Stimulated activated CD8-positive, alpha-beta memory T cell treated with anti-CD3 and anti-CD28 coated beads, Interleukin-4, amount 100 ng/mL, for 24 hours (primary cell): ENCODE data around the gene CSTB.

ENCODE experiments used
- DNase-seq: peaks from one replicate; pipeline ENCODE4 v3.0.0-alpha.2; 2020; ENCODE audit warnings: low read depth

The CSTB gene

DNA sequence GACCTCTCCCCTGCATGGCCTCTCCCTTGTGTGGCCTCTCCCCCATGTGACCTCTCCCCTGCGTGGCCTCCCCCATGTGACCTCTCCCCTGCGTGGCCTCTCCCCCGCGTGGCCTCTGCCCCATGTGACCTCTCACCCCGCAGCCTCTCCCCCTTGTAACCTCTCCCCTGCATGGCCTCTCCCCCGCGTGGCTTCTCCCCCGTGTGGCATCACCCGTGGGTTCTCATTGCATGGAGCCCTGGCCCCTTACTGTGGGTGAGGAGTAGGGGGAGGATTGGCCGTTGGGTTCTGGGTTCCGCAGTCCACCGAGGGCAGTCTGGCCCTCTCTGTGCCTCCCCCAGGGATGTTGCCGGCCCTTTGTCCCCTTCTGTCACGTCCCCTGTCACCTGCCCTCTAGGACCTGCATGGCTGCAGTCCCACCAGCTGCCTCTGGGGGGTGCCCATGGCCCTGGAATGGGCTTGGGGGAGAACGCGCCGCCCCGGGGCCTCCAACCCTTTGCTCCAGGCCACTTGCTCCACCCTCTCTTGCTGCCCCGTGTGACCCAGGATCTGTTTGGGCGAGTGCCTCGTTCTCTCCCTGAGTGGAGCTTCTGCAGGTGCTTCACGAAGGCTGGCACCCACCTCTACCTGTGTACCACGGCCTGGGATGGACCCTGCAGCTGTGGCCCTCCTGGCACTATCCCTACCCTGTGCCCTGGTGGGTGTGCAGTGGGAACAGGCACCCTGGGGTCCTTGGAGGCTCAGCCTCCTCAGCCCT is 34.6 kb upstream of the CSTB start:
- DNase-seq = peak; percentile 88

- no peak for DNase-seq
These were observed 33.9 kb upstream of the CSTB start for GRCh38 chr21:43809853-43810504.

- DNase-seq = no peak
These were observed 33.3 kb upstream of the CSTB start for GRCh38 chr21:43809346-43809799.

DNA sequence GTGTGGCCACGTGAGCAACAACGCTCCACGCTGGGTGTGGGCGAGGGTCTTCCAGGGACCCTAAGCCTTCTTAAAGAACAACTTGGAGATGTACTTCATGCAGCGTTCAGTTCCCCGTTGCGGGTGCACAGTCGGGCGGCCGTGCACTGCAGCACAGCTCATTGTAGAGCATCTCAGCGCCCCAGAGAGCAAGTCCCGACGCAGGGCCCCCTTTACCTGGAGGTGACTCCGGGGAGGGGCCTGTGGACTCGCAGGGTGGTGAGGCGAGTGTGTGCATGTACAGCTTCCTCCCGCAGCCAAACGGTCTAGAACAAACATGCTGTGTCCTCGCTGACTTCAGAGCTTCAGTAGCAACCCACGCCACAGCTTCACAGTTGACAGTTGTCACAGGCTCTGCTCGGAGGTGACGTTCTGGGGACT is 32.7 kb upstream of the CSTB start:
- no peak for DNase-seq

- DNase-seq = no peak
These were observed 32.3 kb upstream of the CSTB start for GRCh38 chr21:43808367-43808766.

GRCh38 chr21:43806017-43806710 is 30.1 kb upstream of the CSTB start:
- no peak for DNase-seq

GRCh38 chr21:43805275-43805800 is 29.2 kb upstream of the CSTB start:
- DNase-seq = no peak

- DNase-seq = no peak
These were observed 27.6 kb upstream of the CSTB start for GRCh38 chr21:43803558-43804300.

DNA sequence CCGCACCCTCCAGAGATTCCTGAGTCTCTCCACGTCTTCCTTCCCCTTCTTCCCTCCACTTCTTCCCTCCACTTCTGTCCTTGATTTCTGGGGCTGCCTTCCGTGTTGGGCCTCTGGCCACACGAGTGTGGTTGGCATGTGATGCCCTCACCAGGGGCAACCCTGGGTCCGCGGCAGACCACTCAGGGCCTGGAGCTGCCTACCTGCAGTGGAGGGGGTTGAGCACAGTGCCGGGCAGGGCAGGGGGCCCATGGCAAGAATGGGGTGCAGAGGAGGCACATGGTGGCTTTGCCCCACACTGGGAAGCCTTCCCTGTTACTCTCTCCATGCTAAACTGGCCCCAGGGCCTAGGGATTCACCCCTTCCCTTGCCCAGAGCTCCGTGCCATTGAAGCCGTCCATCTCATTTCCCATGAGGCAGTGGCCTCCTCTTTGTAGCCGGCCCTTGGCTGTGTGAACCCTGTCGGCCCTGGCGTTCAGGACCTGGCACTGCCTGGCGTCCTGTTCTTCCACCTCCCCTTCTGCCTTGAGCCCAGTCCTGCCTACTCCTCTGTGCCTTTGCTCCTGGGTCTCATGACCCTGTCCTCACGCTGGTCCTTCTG is 26.7 kb upstream of the CSTB start:
- no peak for DNase-seq

GRCh38 chr21:43801006-43801783 is 25.1 kb upstream of the CSTB start:
- DNase-seq = no peak

DNA sequence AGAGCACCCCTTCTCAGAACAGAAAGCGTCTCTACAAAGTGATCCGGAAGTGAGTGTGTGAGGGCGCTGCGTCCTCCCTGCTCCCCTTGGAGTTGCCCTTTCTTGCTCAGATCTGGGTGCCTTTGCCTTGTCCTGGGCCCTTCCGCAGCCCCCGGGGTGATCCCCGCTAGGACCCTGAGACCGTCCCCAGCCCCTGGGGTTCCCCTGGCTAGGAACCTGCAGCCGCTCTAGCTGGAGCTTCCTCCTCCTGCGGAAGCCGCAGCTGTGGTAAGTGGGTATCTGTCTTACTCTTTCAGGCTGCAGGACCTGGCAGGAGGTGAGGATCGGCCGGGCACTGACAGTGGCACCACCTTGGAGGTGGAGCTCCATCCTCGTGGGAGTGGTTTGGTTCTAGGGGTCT is 24.5 kb upstream of the CSTB start:
- no peak for DNase-seq

- DNase-seq = no peak
These were observed 24.0 kb upstream of the CSTB start for GRCh38 chr21:43800124-43800523.

GRCh38 chr21:43799301-43799840 is 23.3 kb upstream of the CSTB start:
- DNase-seq = no peak

GRCh38 chr21:43797925-43798715 is 22.0 kb upstream of the CSTB start:
- no peak for DNase-seq

GRCh38 chr21:43797415-43797814 is 21.3 kb upstream of the CSTB start:
- no peak for DNase-seq

GRCh38 chr21:43794857-43795256 is 18.7 kb upstream of the CSTB start:
- no peak for DNase-seq

GRCh38 chr21:43794311-43794710 is 18.2 kb upstream of the CSTB start:
- no peak for DNase-seq

DNA sequence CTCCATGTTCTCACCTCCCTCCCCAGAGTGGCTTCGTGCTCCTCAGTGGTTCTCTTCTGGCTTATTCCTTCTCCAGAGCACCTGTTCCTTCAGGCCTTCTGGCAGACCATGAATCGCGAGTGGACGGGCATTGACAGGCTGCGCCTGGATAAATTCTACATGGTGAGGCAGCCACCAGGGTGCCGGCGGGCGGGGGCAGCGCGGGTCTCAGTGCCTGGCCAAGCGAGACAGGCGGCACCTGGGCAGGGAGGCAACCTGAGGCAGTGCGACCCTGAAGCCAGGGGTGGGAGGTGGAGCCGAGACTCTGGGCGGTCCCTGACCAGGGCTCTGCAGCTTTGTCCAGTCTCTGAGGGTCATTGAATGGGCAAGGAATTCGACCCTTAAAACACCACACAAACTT is 17.1 kb upstream of the CSTB start:
- no peak for DNase-seq

- no peak for DNase-seq
These were observed 16.3 kb upstream of the CSTB start for GRCh38 chr21:43792406-43792805.

DNA sequence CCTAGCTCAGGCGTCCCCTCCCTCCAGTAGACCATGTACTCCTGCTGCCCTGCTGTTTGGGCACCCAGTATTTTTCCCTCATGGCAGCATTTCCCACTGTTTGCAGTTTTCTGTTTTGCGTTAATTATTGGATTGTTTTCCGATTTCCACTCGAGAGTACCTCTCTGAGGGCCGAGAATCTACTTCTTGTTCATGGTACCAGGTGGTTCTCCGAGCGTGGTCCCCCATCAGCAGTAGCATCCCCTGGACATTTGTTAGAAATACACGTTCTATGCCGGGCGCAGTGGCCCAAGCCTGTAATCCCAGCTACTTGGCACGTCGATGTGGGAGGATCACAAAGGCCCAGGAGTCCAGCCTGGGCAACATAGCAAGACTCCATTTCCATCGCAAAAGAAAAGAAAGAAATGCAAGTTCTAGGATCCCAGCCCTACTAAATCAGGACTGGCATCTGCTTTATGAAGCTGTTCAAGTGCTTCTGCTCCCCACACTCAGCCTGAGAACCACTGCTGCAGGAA is 14.0 kb upstream of the CSTB start:
- DNase-seq = no peak
